Activated naive CD8-positive, alpha-beta T cell (primary cell): ENCODE results near the gene NLGN1.

Experiments
- H3K27ac Mint-ChIP-seq: one replicate; pipeline ENCODE4 v1.8.0; 2021; ENCODE audit warnings: mixed read lengths
- H3K27me3 Mint-ChIP-seq: one replicate; pipeline ENCODE4 v1.8.0; 2021; ENCODE audit warnings: mixed read lengths
- H3K36me3 Mint-ChIP-seq: one replicate; pipeline ENCODE4 v1.8.0; 2021; ENCODE audit warnings: mixed read lengths
- H3K4me1 Mint-ChIP-seq: one replicate; pipeline ENCODE4 v1.8.0; 2021; ENCODE audit warnings: low read depth, mixed read lengths
- H3K4me3 Mint-ChIP-seq: one replicate; pipeline ENCODE4 v1.8.0; 2021; ENCODE audit warnings: mild to moderate bottlenecking, mixed read lengths
- H3K9me3 Mint-ChIP-seq: one replicate; pipeline ENCODE4 v1.8.0; 2021; ENCODE audit warnings: low read depth, mixed read lengths

NLGN1 gene

DNA sequence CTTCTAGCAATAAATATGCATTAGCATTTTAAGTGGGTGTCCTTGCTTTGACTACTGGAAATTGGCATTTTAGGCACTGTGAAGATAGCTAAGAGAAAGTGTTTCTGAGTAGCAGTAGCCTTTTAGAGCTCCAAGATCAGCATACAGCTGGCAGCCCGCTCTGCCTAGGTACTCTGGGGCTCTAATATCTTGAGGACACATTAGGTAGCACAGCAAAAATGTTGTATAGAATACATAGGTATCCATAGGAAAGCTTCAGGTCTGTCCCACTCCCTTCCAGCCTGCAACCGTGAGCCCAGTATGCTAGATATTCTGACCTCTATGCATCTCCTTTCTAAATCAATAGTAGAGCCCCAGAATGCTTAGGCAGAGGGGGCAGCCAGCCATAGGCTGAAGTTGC is 670.5 kb downstream of the NLGN1 start:
- H3K36me3 Mint-ChIP-seq = no peaks in the 10 kb centered on the region
- H3K27me3 Mint-ChIP-seq = no peaks in the 10 kb centered on the region

DNA sequence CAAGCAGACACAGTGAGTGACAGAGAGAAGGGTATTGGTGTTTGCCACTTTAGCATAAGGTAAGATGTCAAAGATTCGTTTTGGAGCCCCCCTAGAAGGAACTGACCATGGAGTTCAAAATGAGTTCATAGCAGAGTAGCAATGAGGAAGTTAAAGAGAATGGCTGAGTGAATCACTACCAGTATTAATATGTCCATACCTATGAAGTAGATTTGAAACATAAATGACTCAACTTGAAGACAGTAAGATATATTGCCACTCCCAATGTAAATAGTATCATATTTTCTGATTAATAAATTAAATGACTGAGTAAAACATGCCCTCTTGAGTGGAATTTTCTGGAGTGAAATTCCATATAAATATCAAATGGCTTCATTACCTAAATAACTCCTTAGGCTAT is 675.1 kb downstream of the NLGN1 start:
- Mint-ChIP-seq H3K4me3 (no peak overlapping the region), H3K27me3 (no peaks in the 10 kb centered on the region), H3K27ac (no peak overlapping the region), H3K36me3 (no peaks in the 10 kb centered on the region), H3K4me1 (no peaks in the 10 kb centered on the region), H3K9me3 (peaks cover 9% of the 10 kb centered on the region)

More for the DNA sequence above, 670.5 kb downstream of the NLGN1 start:
- peaks cover 10% of the 10 kb centered on the region for H3K9me3 Mint-ChIP-seq
- H3K4me3 Mint-ChIP-seq = no peak overlapping the region
- H3K27ac Mint-ChIP-seq = no peak overlapping the region
- H3K4me1 Mint-ChIP-seq = no peaks in the 10 kb centered on the region

DNA sequence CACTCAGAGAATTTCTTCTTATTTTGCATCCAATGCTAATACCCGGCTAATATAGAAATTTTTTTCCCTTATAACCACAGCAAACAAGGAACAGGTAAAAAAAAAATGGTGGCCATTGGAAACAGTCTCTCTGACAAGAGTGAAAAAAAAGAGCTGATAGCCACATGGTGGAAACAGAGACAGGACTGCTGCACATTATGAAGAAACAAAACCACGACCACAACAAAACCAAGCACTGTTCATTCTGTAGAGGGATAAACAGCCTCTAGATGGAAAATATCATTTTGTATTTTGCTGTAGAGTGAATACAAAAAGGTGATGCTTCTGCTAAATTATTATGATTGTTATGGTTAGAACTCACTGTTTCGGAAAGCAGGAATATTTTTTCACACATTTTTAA is 686.2 kb downstream of the NLGN1 start:
- H3K27me3 Mint-ChIP-seq = no peaks in the 10 kb centered on the region
- H3K36me3 Mint-ChIP-seq = no peaks in the 10 kb centered on the region
- no peak overlapping the region for H3K27ac Mint-ChIP-seq
- no peaks in the 10 kb centered on the region for H3K9me3 Mint-ChIP-seq
- no peaks in the 10 kb centered on the region for H3K4me1 Mint-ChIP-seq
- no peak overlapping the region for H3K4me3 Mint-ChIP-seq

DNA sequence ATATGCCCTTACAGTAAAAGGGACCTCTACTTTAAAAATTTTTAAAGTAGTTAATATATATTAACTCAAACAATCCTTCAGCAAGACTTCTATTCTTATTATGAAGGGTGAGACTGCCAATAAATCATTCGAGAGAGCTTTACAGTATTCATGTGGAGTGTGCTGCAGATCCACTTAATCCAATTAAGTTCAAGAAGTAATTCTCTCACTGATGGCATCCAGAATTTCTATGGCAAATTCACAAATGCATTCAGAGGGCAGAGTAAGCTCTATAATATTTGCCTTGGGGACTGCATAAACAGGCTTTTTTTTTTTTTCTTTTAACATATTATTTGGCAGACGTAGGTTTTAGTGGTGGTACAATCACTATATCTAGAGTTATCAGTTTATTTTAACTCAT is 692.0 kb downstream of the NLGN1 start:
- no peaks in the 10 kb centered on the region for H3K36me3 Mint-ChIP-seq
- no peaks in the 10 kb centered on the region for H3K9me3 Mint-ChIP-seq
- H3K27me3 Mint-ChIP-seq = no peaks in the 10 kb centered on the region
- no peak overlapping the region for H3K4me3 Mint-ChIP-seq
- H3K27ac Mint-ChIP-seq = no peak overlapping the region
- H3K4me1 Mint-ChIP-seq = no peaks in the 10 kb centered on the region

DNA sequence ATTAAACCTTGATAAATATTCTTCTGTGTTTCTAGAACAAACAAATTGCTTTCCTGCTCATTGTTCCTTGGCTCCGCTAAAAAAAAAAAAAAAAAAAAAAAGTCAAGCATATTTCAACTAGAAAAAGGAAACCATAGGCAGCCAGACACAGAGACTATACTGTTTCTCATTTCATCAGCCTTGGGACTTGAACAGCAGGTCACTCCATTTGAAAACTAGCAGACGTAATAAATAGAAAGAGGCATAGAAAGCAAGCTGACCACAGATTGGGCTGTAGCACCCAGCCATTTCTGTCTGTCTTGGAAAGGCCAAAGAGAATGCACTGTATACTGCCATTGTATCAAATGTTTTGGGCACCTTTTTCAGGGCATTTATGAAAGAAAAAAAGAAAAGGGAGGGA is 697.1 kb downstream of the NLGN1 start:
- Mint-ChIP-seq H3K4me1 (no peaks in the 10 kb centered on the region), H3K9me3 (no peaks in the 10 kb centered on the region), H3K4me3 (no peak overlapping the region), H3K27ac (no peak overlapping the region), H3K36me3 (no peaks in the 10 kb centered on the region), H3K27me3 (no peaks in the 10 kb centered on the region)

DNA sequence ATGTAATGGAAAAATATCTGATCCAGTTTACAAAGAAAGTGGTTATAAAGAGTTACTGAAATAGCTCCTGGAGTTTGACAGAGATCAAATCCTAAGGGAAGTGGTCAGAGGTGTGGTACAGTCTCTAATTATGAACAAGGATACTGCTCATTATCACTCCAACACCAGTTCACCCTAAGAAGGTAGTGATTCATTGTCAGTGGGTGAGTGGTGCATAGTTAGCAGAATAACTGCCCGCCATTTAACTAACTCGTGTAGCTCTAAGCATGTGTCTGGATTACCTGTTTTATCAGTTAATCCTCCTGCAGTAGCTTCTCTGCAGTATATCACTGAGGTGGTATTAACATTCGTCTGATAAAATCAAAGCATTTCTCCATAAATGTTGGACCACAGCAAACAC is 700.1 kb downstream of the NLGN1 start:
- H3K36me3 Mint-ChIP-seq = no peaks in the 10 kb centered on the region
- no peak overlapping the region for H3K4me3 Mint-ChIP-seq

GRCh38 chr3:174098746-174099145 is 701.2 kb downstream of the NLGN1 start:
- no peaks in the 10 kb centered on the region for H3K27me3 Mint-ChIP-seq
- H3K36me3 Mint-ChIP-seq = no peaks in the 10 kb centered on the region

More for the DNA sequence above, 700.1 kb downstream of the NLGN1 start:
- H3K9me3 Mint-ChIP-seq = no peaks in the 10 kb centered on the region
- no peak overlapping the region for H3K27ac Mint-ChIP-seq
- H3K4me1 Mint-ChIP-seq = no peaks in the 10 kb centered on the region
- H3K27me3 Mint-ChIP-seq = no peaks in the 10 kb centered on the region

GRCh38 chr3:174099724-174100123 is 702.2 kb downstream of the NLGN1 start:
- no peak overlapping the region for H3K4me3 Mint-ChIP-seq
- peaks cover 3% of the 10 kb centered on the region for H3K9me3 Mint-ChIP-seq
- no peaks in the 10 kb centered on the region for H3K4me1 Mint-ChIP-seq
- no peaks in the 10 kb centered on the region for H3K27me3 Mint-ChIP-seq
- no peak overlapping the region for H3K27ac Mint-ChIP-seq
- no peaks in the 10 kb centered on the region for H3K36me3 Mint-ChIP-seq

More at GRCh38 chr3:174098746-174099145, 701.2 kb downstream of the NLGN1 start:
- Mint-ChIP-seq H3K9me3 (no peaks in the 10 kb centered on the region), H3K27ac (no peak overlapping the region), H3K4me1 (no peaks in the 10 kb centered on the region), H3K4me3 (no peak overlapping the region)

- Mint-ChIP-seq H3K4me1 (no peaks in the 10 kb centered on the region), H3K9me3 (peaks cover 6% of the 10 kb centered on the region), H3K4me3 (no peak overlapping the region), H3K27ac (no peak overlapping the region), H3K27me3 (no peaks in the 10 kb centered on the region), H3K36me3 (no peaks in the 10 kb centered on the region)
Measured at GRCh38 chr3:174100744-174101143, 703.2 kb downstream of the NLGN1 start.

GRCh38 chr3:174101244-174101643 is 703.7 kb downstream of the NLGN1 start:
- Mint-ChIP-seq H3K4me3 (no peak overlapping the region), H3K27me3 (no peaks in the 10 kb centered on the region), H3K36me3 (no peaks in the 10 kb centered on the region), H3K27ac (no peak overlapping the region), H3K4me1 (no peaks in the 10 kb centered on the region), H3K9me3 (peaks cover 6% of the 10 kb centered on the region)

DNA sequence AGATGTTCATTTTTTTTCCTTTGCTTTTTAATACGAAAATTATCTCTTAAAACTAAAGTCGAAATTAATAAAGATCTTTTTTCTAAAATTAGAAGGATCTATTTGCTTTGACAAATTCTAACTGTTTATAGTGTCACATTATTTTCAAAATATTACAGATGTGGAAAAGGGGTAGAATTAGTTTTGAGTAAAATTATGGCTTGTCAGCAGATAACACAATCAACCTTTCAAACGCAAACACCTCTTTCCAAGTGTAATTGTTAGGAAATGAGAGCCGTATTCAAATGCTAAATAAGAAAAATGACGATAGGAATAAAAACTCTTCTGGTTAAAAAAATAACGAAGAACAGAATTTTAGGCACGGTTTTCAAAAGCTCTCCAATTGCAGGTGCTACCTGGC is 704.7 kb downstream of the NLGN1 start:
- no peak overlapping the region for H3K27ac Mint-ChIP-seq
- no peaks in the 10 kb centered on the region for H3K36me3 Mint-ChIP-seq
- no peaks in the 10 kb centered on the region for H3K27me3 Mint-ChIP-seq
- no peaks in the 10 kb centered on the region for H3K4me1 Mint-ChIP-seq
- no peak overlapping the region for H3K4me3 Mint-ChIP-seq
- H3K9me3 Mint-ChIP-seq = peaks cover 6% of the 10 kb centered on the region

GRCh38 chr3:174102866-174103265 is 705.3 kb downstream of the NLGN1 start:
- Mint-ChIP-seq H3K36me3 (no peaks in the 10 kb centered on the region), H3K4me3 (no peak overlapping the region), H3K27me3 (no peaks in the 10 kb centered on the region), H3K4me1 (no peaks in the 10 kb centered on the region), H3K9me3 (peaks cover 6% of the 10 kb centered on the region), H3K27ac (no peak overlapping the region)

DNA sequence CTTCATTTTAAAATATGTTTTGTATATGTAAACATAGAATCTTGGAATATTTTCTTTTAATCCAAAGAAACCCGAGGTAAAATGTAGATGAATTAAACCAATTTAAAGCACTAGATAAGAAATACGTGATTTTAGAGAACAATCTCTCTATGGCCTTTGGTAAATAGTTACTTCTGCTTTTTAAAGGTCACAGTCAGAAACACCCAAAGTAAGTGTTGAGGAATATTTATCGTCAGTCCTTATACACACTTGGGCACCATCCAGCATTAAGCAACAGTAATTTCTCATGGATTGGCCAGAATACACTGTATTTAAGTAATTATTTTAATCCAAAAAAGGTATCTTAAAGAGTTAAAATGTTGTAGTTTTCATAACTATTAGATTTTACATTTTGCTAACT is 713.2 kb downstream of the NLGN1 start:
- no peak overlapping the region for H3K27ac Mint-ChIP-seq
- no peaks in the 10 kb centered on the region for H3K4me1 Mint-ChIP-seq
- H3K27me3 Mint-ChIP-seq = no peaks in the 10 kb centered on the region
- H3K36me3 Mint-ChIP-seq = no peaks in the 10 kb centered on the region
- no peak overlapping the region for H3K4me3 Mint-ChIP-seq
- no peaks in the 10 kb centered on the region for H3K9me3 Mint-ChIP-seq

DNA sequence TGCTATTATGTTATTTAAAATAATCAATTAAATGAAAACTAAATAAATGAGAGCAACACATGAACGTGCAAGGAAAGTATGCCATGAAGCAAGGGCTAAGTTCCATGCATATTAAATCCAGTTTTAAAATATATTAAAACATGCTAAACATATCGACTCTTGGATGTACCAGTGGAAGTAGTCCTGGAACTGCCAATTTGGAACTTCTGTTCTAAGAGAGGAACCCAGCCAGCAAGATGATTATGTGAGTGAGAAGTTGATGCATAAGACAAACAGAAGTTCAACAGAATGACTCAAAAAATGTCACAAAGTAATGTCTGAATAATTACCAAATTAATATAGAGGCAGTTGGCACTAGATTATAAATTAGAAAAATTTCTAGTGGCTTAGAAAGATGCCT is 714.2 kb downstream of the NLGN1 start:
- no peak overlapping the region for H3K4me3 Mint-ChIP-seq
- H3K27me3 Mint-ChIP-seq = no peaks in the 10 kb centered on the region
- no peaks in the 10 kb centered on the region for H3K9me3 Mint-ChIP-seq
- no peaks in the 10 kb centered on the region for H3K36me3 Mint-ChIP-seq
- no peak overlapping the region for H3K27ac Mint-ChIP-seq
- H3K4me1 Mint-ChIP-seq = no peaks in the 10 kb centered on the region

GRCh38 chr3:174116421-174116820 is 718.9 kb downstream of the NLGN1 start:
- H3K36me3 Mint-ChIP-seq = no peaks in the 10 kb centered on the region
- no peaks in the 10 kb centered on the region for H3K27me3 Mint-ChIP-seq
- H3K9me3 Mint-ChIP-seq = no peaks in the 10 kb centered on the region
- H3K4me3 Mint-ChIP-seq = no peak overlapping the region
- no peaks in the 10 kb centered on the region for H3K4me1 Mint-ChIP-seq
- H3K27ac Mint-ChIP-seq = no peak overlapping the region

- no peaks in the 10 kb centered on the region for H3K36me3 Mint-ChIP-seq
- H3K4me3 Mint-ChIP-seq = no peak overlapping the region
- no peaks in the 10 kb centered on the region for H3K4me1 Mint-ChIP-seq
- peaks cover 4% of the 10 kb centered on the region for H3K9me3 Mint-ChIP-seq
- H3K27me3 Mint-ChIP-seq = no peaks in the 10 kb centered on the region
- H3K27ac Mint-ChIP-seq = no peak overlapping the region
Measured at GRCh38 chr3:174120997-174121396, 723.5 kb downstream of the NLGN1 start.

DNA sequence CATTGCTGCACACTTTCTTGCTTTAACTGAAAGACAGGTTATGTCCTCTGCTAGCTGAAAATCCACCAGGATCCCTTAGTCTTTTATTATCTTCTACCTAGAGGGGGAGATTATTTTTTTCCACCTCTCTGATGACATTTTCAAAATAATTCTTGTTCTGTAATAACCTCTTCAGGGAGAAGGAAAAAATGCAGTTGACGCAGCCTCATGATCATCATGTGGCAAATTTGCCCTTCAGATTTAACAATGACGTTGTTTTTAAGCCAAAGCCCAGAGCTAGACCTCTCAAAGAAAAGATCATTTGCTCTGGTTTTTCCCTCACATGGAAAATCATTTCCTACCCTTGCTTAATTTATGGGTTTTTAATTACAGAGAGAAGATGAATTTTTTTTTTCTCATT is 724.9 kb downstream of the NLGN1 start:
- no peak overlapping the region for H3K27ac Mint-ChIP-seq
- H3K27me3 Mint-ChIP-seq = no peaks in the 10 kb centered on the region
- no peaks in the 10 kb centered on the region for H3K4me1 Mint-ChIP-seq
- H3K36me3 Mint-ChIP-seq = no peaks in the 10 kb centered on the region
- H3K9me3 Mint-ChIP-seq = peaks cover 4% of the 10 kb centered on the region
- H3K4me3 Mint-ChIP-seq = no peak overlapping the region
